ENCODE measurements around the gene DLK1. TPM values are rescaled to one million over a fixed set of nuclear protein-coding genes. Genes with fewer than 3 reads are reported as not detected.

The DLK1 gene
- total RNA-seq, 2 experiments from 2014 or later, result not detected

DNA sequence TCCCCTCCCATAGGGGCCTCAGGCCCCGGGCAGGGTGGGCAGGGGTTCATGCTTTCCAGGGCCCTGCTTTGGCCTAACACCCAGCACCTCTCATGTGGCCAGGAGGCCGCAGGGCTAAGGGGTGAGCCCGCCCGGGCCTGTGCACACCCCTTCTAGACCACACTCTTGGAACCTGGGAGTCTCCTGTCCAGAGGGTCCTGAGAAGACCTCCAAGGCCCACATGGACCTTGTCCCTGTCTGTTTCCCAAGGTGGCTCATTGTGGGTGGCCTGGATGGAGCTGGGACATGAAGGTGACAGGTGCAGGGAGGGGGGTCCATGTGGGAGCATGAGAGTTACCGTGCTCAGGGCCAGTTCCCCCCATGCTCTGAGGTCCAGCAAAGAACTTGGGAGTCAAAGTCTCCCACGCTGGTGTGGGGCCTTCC, 11.6 kb downstream of the DLK1 start:
- ATAC-seq (no peak), DNase-seq (no peak)
- CTCF ChIA-PET, result no interaction called here
- Mint-ChIP-seq H3K27me3 (no peaks in the 10 kb centered on the region), H3K4me1 (no peaks in the 10 kb centered on the region), H3K27ac (no peak overlapping the region), H3K4me3 (no peak overlapping the region), H3K36me3 (no peaks in the 10 kb centered on the region), H3K9me3 (ENCODE audit: low read depth) (no peaks in the 10 kb centered on the region)

DNA sequence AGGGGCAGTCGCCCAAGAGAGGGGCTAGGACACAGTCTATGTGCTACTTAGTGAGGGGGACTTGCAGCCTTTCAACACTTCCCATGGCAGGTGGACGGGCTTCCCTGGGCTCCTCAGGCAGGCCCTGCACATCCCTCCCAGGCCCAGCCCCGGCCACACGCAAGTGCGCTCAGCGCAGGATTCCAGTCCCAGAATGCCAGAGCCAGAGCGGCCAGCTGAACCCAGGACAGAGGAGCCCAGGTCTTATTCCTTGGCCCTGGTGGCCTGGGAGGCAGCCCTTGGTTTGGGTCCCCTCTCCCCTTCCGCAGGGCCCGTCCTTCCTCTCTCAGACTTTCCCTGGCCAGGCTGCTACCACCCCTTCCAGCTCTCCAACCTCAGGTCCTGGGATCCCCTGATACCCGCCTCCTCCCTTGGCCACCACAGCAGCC, 12.0 kb downstream of the DLK1 start:
- Mint-ChIP-seq H3K27ac (no peak overlapping the region), H3K36me3 (no peaks in the 10 kb centered on the region), H3K4me1 (no peaks in the 10 kb centered on the region), H3K4me3 (no peak overlapping the region), H3K27me3 (no peaks in the 10 kb centered on the region), H3K9me3 (ENCODE audit: low read depth) (no peaks in the 10 kb centered on the region)
- no peak for DNase-seq
- no peak for ATAC-seq
- CTCF ChIA-PET, result no interaction called here

- no peaks in the 10 kb centered on the region for H3K36me3 Mint-ChIP-seq
- H3K27me3 Mint-ChIP-seq, result no peaks in the 10 kb centered on the region
- DNase-seq (no peak), ATAC-seq (no peak)
- CTCF ChIA-PET, result no interaction called here
- no peak overlapping the region for H3K27ac Mint-ChIP-seq
- no peak overlapping the region for H3K4me3 Mint-ChIP-seq
- no peaks in the 10 kb centered on the region for H3K4me1 Mint-ChIP-seq
- H3K9me3 Mint-ChIP-seq (ENCODE audit: low read depth), result no peaks in the 10 kb centered on the region
These were observed 12.6 kb downstream of the DLK1 start for GRCh38 chr14:100739306-100739705.

GRCh38 chr14:100740196-100740825, 13.6 kb downstream of the DLK1 start:
- no peak for DNase-seq
- ATAC-seq, result no peak
- Mint-ChIP-seq H3K4me1 (no peaks in the 10 kb centered on the region), H3K4me3 (no peak overlapping the region), H3K9me3 (ENCODE audit: low read depth) (no peaks in the 10 kb centered on the region), H3K27ac (no peak overlapping the region), H3K36me3 (no peaks in the 10 kb centered on the region), H3K27me3 (no peaks in the 10 kb centered on the region)
- CTCF ChIA-PET, result no interaction called here

DNA sequence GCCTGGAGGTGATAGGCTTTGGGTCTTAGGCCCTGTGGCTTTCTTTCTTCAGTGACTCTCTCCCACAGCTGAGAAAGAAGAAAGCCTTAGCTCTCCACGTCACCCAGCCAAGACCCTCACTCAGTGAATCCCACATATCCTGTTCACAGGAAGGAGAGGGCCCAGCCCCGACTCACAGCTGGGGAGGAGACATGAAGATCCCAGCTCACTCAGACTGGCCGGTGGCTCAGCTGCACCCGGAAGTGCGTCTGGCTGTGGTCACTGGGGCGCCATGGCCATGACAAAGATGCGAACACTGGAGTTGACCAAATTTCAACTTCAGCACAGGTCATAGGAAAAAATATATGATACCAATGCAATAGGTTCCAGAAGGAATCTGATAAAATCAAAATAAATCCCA, 14.2 kb downstream of the DLK1 start:
- no peaks in the 10 kb centered on the region for H3K27me3 Mint-ChIP-seq
- CTCF ChIA-PET, result no interaction called here
- H3K27ac Mint-ChIP-seq, result no peak overlapping the region
- ATAC-seq, result no peak
- no peaks in the 10 kb centered on the region for H3K4me1 Mint-ChIP-seq
- H3K9me3 Mint-ChIP-seq (ENCODE audit: low read depth), result no peaks in the 10 kb centered on the region
- no peak overlapping the region for H3K4me3 Mint-ChIP-seq
- no peaks in the 10 kb centered on the region for H3K36me3 Mint-ChIP-seq
- DNase-seq, result no peak

DNA sequence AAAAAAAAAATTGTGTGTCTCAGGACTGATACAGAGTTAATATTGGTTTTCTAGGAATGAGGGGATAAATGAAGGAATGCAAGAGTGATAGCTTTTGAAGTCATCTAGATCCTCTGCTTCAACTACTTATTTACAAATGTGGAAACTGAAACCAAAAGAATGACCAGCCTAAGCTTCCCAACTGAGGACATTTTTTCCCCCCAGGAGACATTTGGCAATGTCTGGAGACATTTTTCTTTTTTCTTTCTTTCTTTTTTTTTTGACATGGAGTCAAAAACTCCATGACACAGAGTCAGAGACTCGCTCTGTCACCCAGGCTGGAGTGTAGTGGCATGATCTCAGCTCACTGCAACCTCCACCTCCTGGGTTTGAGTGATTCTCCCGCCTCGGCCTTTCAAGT, 15.3 kb downstream of the DLK1 start:
- Mint-ChIP-seq H3K4me1 (no peaks in the 10 kb centered on the region), H3K4me3 (no peak overlapping the region), H3K9me3 (ENCODE audit: low read depth) (no peaks in the 10 kb centered on the region), H3K27ac (no peak overlapping the region), H3K27me3 (peaks cover 1% of the 10 kb centered on the region), H3K36me3 (no peaks in the 10 kb centered on the region)
- ATAC-seq (no peak), DNase-seq (no peak)
- CTCF ChIA-PET, result no interaction called here

DNA sequence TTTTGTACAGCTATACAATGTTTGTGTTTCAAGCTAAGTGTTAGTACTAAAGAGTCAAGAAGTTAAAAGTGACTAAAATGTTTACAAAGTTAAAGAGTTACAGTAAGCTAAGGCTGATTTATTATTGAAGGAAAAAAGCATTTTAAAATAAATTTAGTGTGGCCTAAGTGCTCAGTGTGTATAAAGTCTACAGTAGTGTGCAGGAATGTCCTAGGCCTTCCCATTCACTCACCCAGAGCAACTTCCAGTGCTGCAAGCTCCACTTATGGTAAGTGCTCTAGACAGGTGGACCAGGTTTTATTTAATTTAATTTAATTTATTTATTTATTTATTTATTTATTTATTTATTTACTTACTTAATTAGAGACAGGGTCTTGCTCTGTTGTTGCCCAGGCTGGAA, 19.6 kb downstream of the DLK1 start:
- no peaks in the 10 kb centered on the region for H3K36me3 Mint-ChIP-seq
- no peak for DNase-seq
- no peaks in the 10 kb centered on the region for H3K9me3 Mint-ChIP-seq (ENCODE audit: low read depth)
- H3K4me3 Mint-ChIP-seq, result no peak overlapping the region
- H3K27ac Mint-ChIP-seq, result no peak overlapping the region
- H3K4me1 Mint-ChIP-seq, result no peaks in the 10 kb centered on the region
- ATAC-seq, result no peak
- CTCF ChIA-PET, result no interaction called here
- H3K27me3 Mint-ChIP-seq, result peaks cover 4% of the 10 kb centered on the region

- no peaks in the 10 kb centered on the region for H3K36me3 Mint-ChIP-seq
- H3K9me3 Mint-ChIP-seq (ENCODE audit: low read depth), result no peaks in the 10 kb centered on the region
- no peak overlapping the region for H3K4me3 Mint-ChIP-seq
- CTCF ChIA-PET, result no interaction called here
- DNase-seq (no peak), ATAC-seq (peak; percentile 45)
- H3K4me1 Mint-ChIP-seq, result no peaks in the 10 kb centered on the region
- peaks cover 4% of the 10 kb centered on the region for H3K27me3 Mint-ChIP-seq
- no peak overlapping the region for H3K27ac Mint-ChIP-seq
These were observed 20.4 kb downstream of the DLK1 start for GRCh38 chr14:100747021-100747586.

GRCh38 chr14:100747736-100748135, 21.0 kb downstream of the DLK1 start:
- no peaks in the 10 kb centered on the region for H3K9me3 Mint-ChIP-seq (ENCODE audit: low read depth)
- H3K27ac Mint-ChIP-seq, result no peak overlapping the region
- DNase-seq (no peak), ATAC-seq (no peak)
- H3K27me3 Mint-ChIP-seq, result peaks cover 7% of the 10 kb centered on the region
- no peaks in the 10 kb centered on the region for H3K4me1 Mint-ChIP-seq
- no peaks in the 10 kb centered on the region for H3K36me3 Mint-ChIP-seq
- no peak overlapping the region for H3K4me3 Mint-ChIP-seq
- CTCF ChIA-PET, result no interaction called here

GRCh38 chr14:100748403-100748802, 21.7 kb downstream of the DLK1 start:
- H3K36me3 Mint-ChIP-seq, result no peaks in the 10 kb centered on the region
- H3K4me1 Mint-ChIP-seq, result no peaks in the 10 kb centered on the region
- H3K4me3 Mint-ChIP-seq, result no peak overlapping the region
- H3K9me3 Mint-ChIP-seq (ENCODE audit: low read depth), result no peaks in the 10 kb centered on the region
- DNase-seq (no peak), ATAC-seq (no peak)
- CTCF ChIA-PET, result no interaction called here
- H3K27me3 Mint-ChIP-seq, result peaks cover 8% of the 10 kb centered on the region
- H3K27ac Mint-ChIP-seq, result no peak overlapping the region

DNA sequence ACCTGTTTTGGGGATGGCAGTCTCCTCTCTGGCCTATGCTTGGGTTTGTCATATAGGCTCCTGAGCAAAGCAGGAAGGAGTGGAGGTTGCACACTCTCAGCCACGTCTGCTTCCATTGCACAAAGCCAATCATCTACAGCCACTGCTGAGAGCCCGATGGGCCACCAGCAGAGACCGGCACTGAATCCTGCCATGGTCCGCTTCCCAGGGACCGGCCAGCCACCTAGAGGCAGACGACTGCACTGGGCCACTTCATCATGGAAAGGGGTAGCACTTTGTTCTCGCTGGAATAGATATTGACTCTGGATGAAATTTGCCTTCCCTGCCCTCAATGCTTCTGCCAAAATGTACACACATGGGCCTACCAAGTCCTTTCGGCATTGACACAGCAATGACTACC, 22.3 kb downstream of the DLK1 start:
- no peaks in the 10 kb centered on the region for H3K4me1 Mint-ChIP-seq
- H3K4me3 Mint-ChIP-seq, result no peak overlapping the region
- no peaks in the 10 kb centered on the region for H3K36me3 Mint-ChIP-seq
- no peak overlapping the region for H3K27ac Mint-ChIP-seq
- no peak for ATAC-seq
- CTCF ChIA-PET, result no interaction called here
- H3K27me3 Mint-ChIP-seq, result peaks cover 12% of the 10 kb centered on the region
- DNase-seq, result no peak
- H3K9me3 Mint-ChIP-seq (ENCODE audit: low read depth), result no peaks in the 10 kb centered on the region

- H3K36me3 Mint-ChIP-seq, result no peaks in the 10 kb centered on the region
- no peak for DNase-seq
- H3K4me3 Mint-ChIP-seq, result no peak overlapping the region
- no peaks in the 10 kb centered on the region for H3K4me1 Mint-ChIP-seq
- peaks cover 17% of the 10 kb centered on the region for H3K27me3 Mint-ChIP-seq
- CTCF ChIA-PET, result no interaction called here
- ATAC-seq, result no peak
- H3K27ac Mint-ChIP-seq, result no peak overlapping the region
- H3K9me3 Mint-ChIP-seq (ENCODE audit: low read depth), result no peaks in the 10 kb centered on the region
These were observed 23.4 kb downstream of the DLK1 start for GRCh38 chr14:100749967-100750597.

DNA sequence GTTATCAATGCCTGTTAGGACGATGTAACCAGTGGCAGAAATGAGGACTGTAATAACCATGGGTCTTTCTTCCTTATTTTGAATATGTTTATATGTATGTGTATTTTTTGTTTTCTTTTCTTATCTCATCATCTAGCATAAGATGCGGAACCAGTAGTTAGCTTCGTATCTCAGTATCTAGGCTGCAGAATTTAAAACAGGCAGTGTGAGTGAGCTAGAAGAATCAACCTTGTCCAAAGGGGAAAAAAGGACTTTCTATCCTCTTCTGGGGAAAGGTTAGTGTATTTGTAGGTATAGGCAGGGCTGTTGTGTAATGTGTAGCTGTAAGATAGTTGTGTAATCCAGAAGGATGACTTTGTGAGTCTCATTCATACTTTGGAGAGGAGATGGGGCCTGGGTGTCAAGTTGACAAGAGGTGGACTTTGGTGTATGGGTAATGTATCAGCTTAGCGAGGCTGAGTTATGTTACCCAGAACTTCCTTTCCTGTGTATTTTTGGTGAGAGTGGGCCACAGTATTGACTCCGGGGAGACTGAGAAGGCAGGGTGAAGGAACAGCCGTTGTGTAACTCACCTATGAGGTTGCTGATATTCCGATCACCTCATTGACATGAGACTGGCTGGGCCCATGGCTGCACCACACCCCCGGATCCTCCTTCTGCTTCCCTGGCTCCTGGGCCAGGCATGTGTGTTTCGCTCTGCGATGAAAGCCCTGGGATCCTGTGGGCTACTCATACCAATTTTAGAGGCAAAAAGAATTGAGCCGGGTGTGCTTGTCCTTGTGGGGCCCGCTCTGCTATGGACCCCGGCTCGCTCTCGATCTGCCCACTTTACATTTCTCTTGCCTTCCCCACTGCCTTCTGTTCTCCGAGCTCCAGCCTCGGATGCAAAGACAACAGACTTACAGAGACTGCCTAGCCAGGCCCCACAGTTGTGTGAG, 24.3 kb downstream of the DLK1 start:
- Mint-ChIP-seq H3K27ac (no peak overlapping the region), H3K36me3 (no peaks in the 10 kb centered on the region), H3K9me3 (ENCODE audit: low read depth) (no peaks in the 10 kb centered on the region), H3K4me1 (no peaks in the 10 kb centered on the region), H3K27me3 (peaks cover 27% of the 10 kb centered on the region), H3K4me3 (no peak overlapping the region)
- DNase-seq, result no peak
- CTCF ChIA-PET, result no interaction called here
- no peak for ATAC-seq

Data from activated CD8-positive, alpha-beta memory T cell treated with anti-CD3 and anti-CD28 coated beads, Interleukin-2, amount 10 ng/mL, durations not matched to agents 7 days and 5 days (primary cell).